ENCODE measurements around the gene TELO2. TPM values are rescaled to one million over a fixed set of nuclear protein-coding genes. Genes with fewer than 3 reads are reported as not detected.
A peak's percentile ranks its signal among the peaks of the same experiment; 100 is the strongest.

The TELO2 gene
- total RNA-seq, 2 experiments from 2014 or later: 53.9 to 57.1 TPM

- Mint-ChIP-seq H3K27ac (peak overlapping the region; percentile 85), H3K9me3 (no peaks in the 10 kb centered on the region), H3K4me1 (peaks cover 59% of the 10 kb centered on the region), H3K27me3 (no peaks in the 10 kb centered on the region), H3K4me3 (peak overlapping the region; percentile 97), H3K36me3 (peaks cover 33% of the 10 kb centered on the region)
- DNase-seq (peak; percentile 58), ATAC-seq (ENCODE audit: low read depth) (peak; percentile 17)
- POLR2A ChIA-PET: interaction anchor here (0.8 to 3.3 kb wide), 5 partner anchors 10 to 118 kb away, joined by 3 to 14 read pairs (median 6); partner anchors contain the start of genes CRAMP1, IFT140 and UQCC4
Measured at GRCh38 chr16:1538804-1539520, 45.8 kb downstream of the TELO2 start.

- ATAC-seq (ENCODE audit: low read depth) (no peak), DNase-seq (no peak)
- POLR2A ChIA-PET: interaction anchor here (0.7 to 3.3 kb wide), 2 partner anchors 14 to 119 kb away, joined by 6 to 14 read pairs; partner anchors contain the start of gene UQCC4
- Mint-ChIP-seq H3K27me3 (no peaks in the 10 kb centered on the region), H3K9me3 (no peaks in the 10 kb centered on the region), H3K36me3 (peaks cover 29% of the 10 kb centered on the region), H3K4me1 (peaks cover 62% of the 10 kb centered on the region), H3K27ac (no peak overlapping the region), H3K4me3 (no peak overlapping the region)
Measured at GRCh38 chr16:1539720-1540555, 46.8 kb downstream of the TELO2 start.

- Mint-ChIP-seq H3K27me3 (no peaks in the 10 kb centered on the region), H3K4me3 (no peak overlapping the region), H3K36me3 (peaks cover 27% of the 10 kb centered on the region), H3K4me1 (peaks cover 66% of the 10 kb centered on the region), H3K9me3 (no peaks in the 10 kb centered on the region), H3K27ac (no peak overlapping the region)
- DNase-seq: no peak
- ATAC-seq (ENCODE audit: low read depth): no peak
- POLR2A ChIA-PET: no interaction called here
Measured at GRCh38 chr16:1540556-1540855, 47.3 kb downstream of the TELO2 start.

DNA sequence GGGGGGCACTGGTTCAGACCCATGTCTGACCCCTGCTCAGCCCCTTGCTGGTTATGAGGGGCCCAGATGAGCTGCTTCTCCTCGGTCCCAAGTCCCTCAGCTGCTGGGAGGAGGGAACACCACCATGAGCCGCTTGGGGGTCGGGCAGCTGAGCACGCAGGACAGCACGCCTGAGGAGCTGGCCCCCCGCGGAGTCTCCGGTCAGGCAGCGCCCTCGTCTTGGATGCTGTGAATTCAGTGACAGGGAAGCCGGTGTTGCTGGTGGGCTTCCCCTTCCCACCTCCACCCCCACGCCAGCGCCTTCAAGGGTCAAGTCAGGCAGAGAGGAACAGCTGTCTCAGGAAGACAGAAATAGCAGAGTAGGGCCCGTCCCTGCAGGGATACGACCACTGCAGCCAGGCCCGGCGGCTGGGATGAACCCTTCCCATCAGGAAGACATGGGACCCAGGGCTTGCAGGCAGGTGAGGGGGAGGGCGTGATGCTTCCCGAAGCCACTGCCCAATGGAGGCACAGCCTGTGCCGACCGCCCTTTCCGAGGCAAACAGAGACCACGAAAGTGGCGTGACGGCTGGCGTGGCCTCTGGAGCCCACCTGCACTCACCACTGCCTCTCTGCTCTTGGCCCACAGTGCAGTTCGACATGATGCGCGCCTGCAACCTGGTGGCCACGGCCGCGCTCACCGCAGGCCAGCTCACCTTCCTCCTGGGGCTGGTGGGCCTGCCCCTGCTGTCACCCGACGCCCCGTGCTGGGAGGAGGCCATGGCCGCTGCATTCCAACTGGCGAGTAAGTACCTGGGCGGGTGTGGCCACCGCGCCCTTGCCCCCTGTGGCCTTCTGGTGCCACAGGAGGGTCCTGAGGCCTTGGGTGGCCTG is 48.4 kb downstream of the TELO2 start:
- peaks cover 23% of the 10 kb centered on the region for H3K36me3 Mint-ChIP-seq
- H3K4me3 Mint-ChIP-seq: no peak overlapping the region
- no peaks in the 10 kb centered on the region for H3K27me3 Mint-ChIP-seq
- H3K4me1 Mint-ChIP-seq: peaks cover 68% of the 10 kb centered on the region
- ATAC-seq (ENCODE audit: low read depth): no peak
- H3K9me3 Mint-ChIP-seq: no peaks in the 10 kb centered on the region
- DNase-seq: no peak
- no peak overlapping the region for H3K27ac Mint-ChIP-seq
- POLR2A ChIA-PET: interaction anchor here (6.8 kb wide), 1 partner anchor 7 kb away, joined by 35 read pairs; the partner anchor contains the start of gene TMEM204

DNA sequence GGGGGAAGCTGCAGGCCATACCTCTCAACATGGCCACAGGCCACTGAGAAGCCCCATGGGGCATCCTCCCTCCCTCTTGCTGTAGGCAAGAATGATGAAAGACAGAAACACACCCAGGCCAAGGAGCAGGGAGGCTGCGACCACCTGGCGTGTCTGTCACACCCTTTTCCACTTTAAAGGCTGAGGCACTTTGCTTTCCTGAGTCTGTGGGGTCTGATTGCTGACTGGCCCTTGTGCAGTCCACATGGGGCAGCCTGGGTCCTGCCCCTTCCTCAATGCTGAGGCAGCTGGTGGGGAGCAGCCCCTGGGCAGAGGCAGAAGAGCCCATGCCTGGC is 49.0 kb downstream of the TELO2 start:
- POLR2A ChIA-PET: interaction anchor here (6.8 kb wide), 1 partner anchor 7 kb away, joined by 35 read pairs; the partner anchor contains the start of gene TMEM204
- DNase-seq (no peak), ATAC-seq (ENCODE audit: low read depth) (no peak)
- Mint-ChIP-seq H3K4me1 (peaks cover 62% of the 10 kb centered on the region), H3K36me3 (peaks cover 17% of the 10 kb centered on the region), H3K27me3 (no peaks in the 10 kb centered on the region), H3K27ac (peak overlapping the region; percentile 48), H3K9me3 (no peaks in the 10 kb centered on the region), H3K4me3 (no peak overlapping the region)

DNA sequence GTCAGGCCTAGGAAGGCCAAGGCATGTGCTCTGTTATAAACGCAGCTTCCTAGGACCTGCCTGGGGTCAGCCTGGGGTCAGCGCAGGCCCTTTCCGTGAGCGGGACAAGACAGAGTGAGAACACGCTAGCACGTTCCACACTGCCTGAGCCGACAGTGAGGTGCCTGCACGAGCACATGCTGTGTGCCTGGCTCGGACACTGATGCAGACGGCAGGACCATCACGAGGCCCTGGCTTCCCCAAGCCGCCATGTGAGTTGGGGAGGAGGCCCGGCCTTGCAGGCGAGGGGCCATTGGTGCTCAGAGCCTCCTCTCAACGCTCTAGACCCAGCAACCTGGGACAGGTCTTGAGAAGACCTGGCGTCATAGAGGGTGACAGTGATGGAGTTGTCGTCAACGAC is 49.4 kb downstream of the TELO2 start:
- ATAC-seq (ENCODE audit: low read depth): no peak
- Mint-ChIP-seq H3K36me3 (peaks cover 14% of the 10 kb centered on the region), H3K4me1 (peaks cover 58% of the 10 kb centered on the region), H3K4me3 (peak overlapping the region; percentile 66), H3K9me3 (no peaks in the 10 kb centered on the region), H3K27ac (peak overlapping the region; percentile 81), H3K27me3 (no peaks in the 10 kb centered on the region)
- POLR2A ChIA-PET: interaction anchor here (1.3 to 6.8 kb wide), 2 partner anchors 8 to 163 kb away, joined by 3 to 35 read pairs; partner anchors contain the start of genes MAPK8IP3 and TMEM204
- DNase-seq: no peak

DNA sequence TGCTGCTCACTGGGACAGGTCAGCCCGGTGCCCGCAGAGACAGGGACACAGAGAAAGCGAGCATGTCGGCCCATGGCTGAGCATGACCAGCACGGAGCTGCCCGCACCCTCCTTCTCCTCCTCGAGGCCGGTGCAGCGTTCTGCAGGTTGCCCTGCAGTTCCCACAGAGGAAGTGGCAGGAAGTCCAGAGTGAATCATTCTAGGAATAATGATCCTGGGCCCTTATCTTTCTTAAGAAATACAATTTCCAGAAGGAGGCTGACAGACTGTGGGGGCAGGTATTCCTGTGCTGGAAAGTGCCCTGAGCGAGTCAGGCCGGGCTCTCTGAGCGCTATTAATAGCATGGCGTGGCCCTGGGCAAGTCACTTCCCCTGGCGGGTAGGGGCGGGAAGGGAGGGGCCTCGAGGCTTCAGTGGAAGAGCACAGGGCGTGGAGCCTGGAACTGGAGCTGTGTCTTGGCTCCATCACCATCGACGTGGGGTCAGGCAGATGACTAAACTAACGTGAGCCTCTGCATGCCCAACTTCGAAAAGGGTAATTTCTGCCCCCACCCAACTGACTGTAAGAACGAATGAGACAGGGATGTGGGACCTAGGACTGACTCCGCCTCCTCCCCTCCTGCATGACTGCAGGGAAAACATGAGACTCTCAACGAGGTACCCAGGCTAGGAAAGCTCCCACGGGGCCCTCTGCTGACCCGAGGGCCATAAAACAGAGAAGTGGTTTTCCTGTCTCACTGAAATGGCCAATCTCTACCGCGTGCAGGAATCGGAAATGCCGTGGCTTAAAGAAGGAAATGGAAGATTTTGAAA is 50.1 kb downstream of the TELO2 start:
- ATAC-seq (ENCODE audit: low read depth) (peak; percentile 74), DNase-seq (peak; percentile 54)
- Mint-ChIP-seq H3K36me3 (peaks cover 10% of the 10 kb centered on the region), H3K4me1 (peaks cover 52% of the 10 kb centered on the region), H3K27me3 (no peaks in the 10 kb centered on the region), H3K9me3 (no peaks in the 10 kb centered on the region), H3K4me3 (peak overlapping the region; percentile 66), H3K27ac (peak overlapping the region; percentile 81)
- POLR2A ChIA-PET: interaction anchor here (0.5 to 6.8 kb wide), 5 partner anchors 9 to 163 kb away, joined by 3 to 35 read pairs (median 3); partner anchors contain the start of genes CRAMP1, IFT140, MAPK8IP3 and TMEM204

GRCh38 chr16:1545044-1546040 is 52.2 kb downstream of the TELO2 start:
- Mint-ChIP-seq H3K36me3 (peaks cover 10% of the 10 kb centered on the region), H3K27ac (peak overlapping the region; percentile 79), H3K27me3 (no peaks in the 10 kb centered on the region), H3K4me1 (peaks cover 36% of the 10 kb centered on the region), H3K4me3 (peak overlapping the region; percentile 66), H3K9me3 (no peaks in the 10 kb centered on the region)
- POLR2A ChIA-PET: interaction anchor here (1.0 to 6.8 kb wide), 2 partner anchors 11 to 66 kb away, joined by 4 to 35 read pairs; partner anchors contain the start of genes CRAMP1, IFT140 and TMEM204
- ATAC-seq (ENCODE audit: low read depth) (no peak), DNase-seq (no peak)

- Mint-ChIP-seq H3K36me3 (peaks cover 10% of the 10 kb centered on the region), H3K4me3 (no peak overlapping the region), H3K27me3 (no peaks in the 10 kb centered on the region), H3K9me3 (no peaks in the 10 kb centered on the region), H3K27ac (no peak overlapping the region), H3K4me1 (peaks cover 32% of the 10 kb centered on the region)
- ATAC-seq (ENCODE audit: low read depth): no peak
- POLR2A ChIA-PET: interaction anchor here (6.8 kb wide), 1 partner anchor 12 kb away, joined by 35 read pairs; the partner anchor contains the start of gene TMEM204
- no peak for DNase-seq
Measured at GRCh38 chr16:1546430-1546829, 53.3 kb downstream of the TELO2 start.

DNA sequence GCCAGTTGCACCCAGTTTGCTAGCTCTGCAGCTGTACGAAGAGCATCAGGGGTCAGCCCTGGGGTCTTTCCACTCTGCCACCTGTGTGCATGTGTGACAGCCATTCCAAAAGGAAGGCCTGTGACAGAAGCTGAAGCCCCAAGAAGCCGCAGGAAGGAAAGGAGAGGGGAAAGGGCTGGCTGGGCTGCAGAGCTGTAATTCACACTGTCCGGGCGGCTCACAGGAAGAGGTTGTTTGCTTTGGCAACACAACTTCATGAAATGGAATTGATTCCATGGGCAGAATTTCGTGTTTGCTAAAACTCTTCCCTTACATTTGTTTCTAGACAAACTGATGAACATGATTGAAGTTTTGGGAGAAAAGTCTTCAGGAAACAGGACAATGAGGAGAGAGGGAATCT is 55.1 kb downstream of the TELO2 start:
- H3K9me3 Mint-ChIP-seq: no peaks in the 10 kb centered on the region
- no peak overlapping the region for H3K27ac Mint-ChIP-seq
- H3K4me1 Mint-ChIP-seq: peaks cover 25% of the 10 kb centered on the region
- peaks cover 13% of the 10 kb centered on the region for H3K36me3 Mint-ChIP-seq
- no peak overlapping the region for H3K4me3 Mint-ChIP-seq
- DNase-seq (no peak), ATAC-seq (ENCODE audit: low read depth) (no peak)
- H3K27me3 Mint-ChIP-seq: no peaks in the 10 kb centered on the region
- POLR2A ChIA-PET: interaction anchor here (2.2 to 6.8 kb wide), 2 partner anchors 9 to 14 kb away, joined by 4 to 35 read pairs; partner anchors contain the start of gene TMEM204

GRCh38 chr16:1548727-1549126 is 55.6 kb downstream of the TELO2 start:
- Mint-ChIP-seq H3K27me3 (no peaks in the 10 kb centered on the region), H3K36me3 (peaks cover 11% of the 10 kb centered on the region), H3K9me3 (no peaks in the 10 kb centered on the region), H3K27ac (no peak overlapping the region), H3K4me3 (no peak overlapping the region), H3K4me1 (peaks cover 21% of the 10 kb centered on the region)
- POLR2A ChIA-PET: interaction anchor here (2.2 to 6.8 kb wide), 2 partner anchors 9 to 14 kb away, joined by 4 to 35 read pairs; partner anchors contain the start of gene TMEM204
- ATAC-seq (ENCODE audit: low read depth) (no peak), DNase-seq (no peak)
